HEK293 (cell line): ENCODE results near the gene SRRM5.

Experiments used
- ATF2 ChIP-seq: fragments of 450-650 bp; formaldehyde crosslinking; IDR thresholded peaks from 2 replicates; pipeline ENCODE4 v1.5.1; 2016; ENCODE audit warnings: missing biosample characterization, missing genetic modification characterization, low read depth
- BCL11B ChIP-seq: fragments of 450-650 bp; formaldehyde crosslinking; IDR thresholded peaks from 2 replicates; pipeline ENCODE4 v1.5.1; 2016; ENCODE audit warnings: low read depth, missing biosample characterization, missing genetic modification characterization
- ELK4 ChIP-seq: IDR thresholded peaks from 2 replicates; pipeline ENCODE4 v1.6.1; 2011; ENCODE audit warnings: mild to moderate bottlenecking, low read depth, low read length, borderline replicate concordance
- HOXD13 ChIP-seq: sonication (generic); formaldehyde crosslinking; IDR thresholded peaks from 2 replicates; pipeline ENCODE4 v1.8.0; 2022; ENCODE audit warnings: missing genetic modification reagents, borderline replicate concordance
- PRDM4 ChIP-seq: fragments of 450-650 bp; formaldehyde crosslinking; IDR thresholded peaks from 2 replicates; pipeline ENCODE4 v1.5.1; 2017; ENCODE audit warnings: missing biosample characterization, missing genetic modification characterization
- REST ChIP-seq: fragments of 450-650 bp; formaldehyde crosslinking; IDR thresholded peaks from 2 replicates; pipeline ENCODE4 v1.5.1; 2016; ENCODE audit warnings: missing biosample characterization, missing genetic modification characterization
- SCRT2 ChIP-seq: fragments of 450-650 bp; formaldehyde crosslinking; IDR thresholded peaks from 2 replicates; pipeline ENCODE4 v1.5.1; 2016; ENCODE audit warnings: missing biosample characterization, missing genetic modification characterization
- SP2 ChIP-seq: fragments of 450-650 bp; formaldehyde crosslinking; IDR thresholded peaks from 2 replicates; pipeline ENCODE4 v1.5.1; 2016; ENCODE audit warnings: missing biosample characterization, missing genetic modification characterization
- WT1 ChIP-seq: fragments of 450-650 bp; formaldehyde crosslinking; IDR thresholded peaks from 2 replicates; pipeline ENCODE4 v1.5.1; 2016; ENCODE audit warnings: missing biosample characterization, missing genetic modification characterization
- ZBTB17 ChIP-seq: fragments of 450-650 bp; formaldehyde crosslinking; IDR thresholded peaks from 2 replicates; pipeline ENCODE4 v1.5.1; 2016; ENCODE audit warnings: missing biosample characterization, missing genetic modification characterization
- ZFP69B ChIP-seq: fragments of 450-650 bp; formaldehyde crosslinking; IDR thresholded peaks from 2 replicates; pipeline ENCODE4 v1.5.1; 2016; ENCODE audit warnings: missing biosample characterization, missing genetic modification characterization
- ZIC2 ChIP-seq: fragments of 450-650 bp; formaldehyde crosslinking; IDR thresholded peaks from 2 replicates; pipeline ENCODE4 v1.5.1; 2016; ENCODE audit warnings: missing biosample characterization, missing genetic modification characterization
- ZNF157 ChIP-seq: fragments of 450-650 bp; formaldehyde crosslinking; IDR thresholded peaks from 2 replicates; pipeline ENCODE4 v1.5.1; 2016; ENCODE audit warnings: missing biosample characterization, missing genetic modification characterization
- ZNF184 ChIP-seq: fragments of 450-650 bp; IDR thresholded peaks from 2 replicates; pipeline ENCODE4 v1.5.1; 2018; ENCODE audit warnings: missing biosample characterization, mild to moderate bottlenecking, missing genetic modification characterization
- ZNF211 ChIP-seq: fragments of 450-650 bp; formaldehyde crosslinking; IDR thresholded peaks from 2 replicates; pipeline ENCODE4 v1.5.1; 2016; ENCODE audit warnings: low read depth, missing biosample characterization, missing genetic modification characterization
- ZNF214 ChIP-seq: fragments of 450-650 bp; formaldehyde crosslinking; IDR thresholded peaks from 2 replicates; pipeline ENCODE4 v1.5.1; 2017; ENCODE audit warnings: missing biosample characterization, mild to moderate bottlenecking, missing genetic modification characterization, borderline replicate concordance
- ZNF239 ChIP-seq: fragments of 450-650 bp; formaldehyde crosslinking; IDR thresholded peaks from 2 replicates; pipeline ENCODE4 v1.5.1; 2016; ENCODE audit warnings: missing biosample characterization, missing genetic modification characterization
- ZNF37A ChIP-seq: fragments of 450-650 bp; IDR thresholded peaks from 2 replicates; pipeline ENCODE4 v1.5.1; 2018; ENCODE audit warnings: missing biosample characterization, missing genetic modification characterization
- ZNF530 ChIP-seq: fragments of 450-650 bp; formaldehyde crosslinking; IDR thresholded peaks from 2 replicates; pipeline ENCODE4 v1.5.1; 2016; ENCODE audit warnings: low read depth, missing biosample characterization, missing genetic modification characterization
- ZNF561 ChIP-seq: fragments of 450-650 bp; IDR thresholded peaks from 2 replicates; pipeline ENCODE4 v1.5.1; 2018; ENCODE audit warnings: missing biosample characterization, missing genetic modification characterization, borderline replicate concordance
- ZNF571 ChIP-seq: fragments of 450-650 bp; formaldehyde crosslinking; IDR thresholded peaks from 2 replicates; pipeline ENCODE4 v1.5.0; 2017; ENCODE audit warnings: missing biosample characterization, missing genetic modification characterization
- ZNF621 ChIP-seq: fragments of 450-650 bp; formaldehyde crosslinking; IDR thresholded peaks from 2 replicates; pipeline ENCODE4 v1.5.1; 2017; ENCODE audit warnings: missing biosample characterization, missing genetic modification characterization
- ZNF623 ChIP-seq: fragments of 450-650 bp; formaldehyde crosslinking; IDR thresholded peaks from 2 replicates; pipeline ENCODE4 v1.5.1; 2016; ENCODE audit warnings: missing biosample characterization, missing genetic modification characterization
- ZNF626 ChIP-seq: fragments of 450-650 bp; sonication (Bioruptor Pico); formaldehyde crosslinking; IDR thresholded peaks from 2 replicates; pipeline ENCODE4 v1.5.1; 2018; ENCODE audit warnings: missing biosample characterization, missing genetic modification characterization, inconsistent platforms
- ZNF629 ChIP-seq: fragments of 450-650 bp; formaldehyde crosslinking; IDR thresholded peaks from 2 replicates; pipeline ENCODE4 v1.5.1; 2017; ENCODE audit warnings: missing biosample characterization, missing genetic modification characterization
- ZNF670 ChIP-seq: fragments of 450-650 bp; formaldehyde crosslinking; IDR thresholded peaks from 2 replicates; pipeline ENCODE4 v1.5.1; 2016; ENCODE audit warnings: missing biosample characterization, missing genetic modification characterization, low read depth
- ZNF677 ChIP-seq: fragments of 450-650 bp; IDR thresholded peaks from 2 replicates; pipeline ENCODE4 v1.5.0; 2018; ENCODE audit warnings: missing biosample characterization, mild to moderate bottlenecking, missing genetic modification characterization, moderate library complexity
- ZNF704 ChIP-seq: fragments of 450-650 bp; formaldehyde crosslinking; IDR thresholded peaks from 2 replicates; pipeline ENCODE4 v1.5.1; 2016; ENCODE audit warnings: missing biosample characterization, missing genetic modification characterization
- ZNF837 ChIP-seq: fragments of 450-650 bp; formaldehyde crosslinking; IDR thresholded peaks from 2 replicates; pipeline ENCODE4 v1.5.1; 2016; ENCODE audit warnings: missing biosample characterization, missing genetic modification characterization
- TF ChIP-seq, protein P1 (sequence below): fragments of 450-650 bp; formaldehyde crosslinking; IDR thresholded peaks from 2 replicates; pipeline ENCODE4 v1.5.1; 2016; ENCODE audit warnings: missing biosample characterization, missing genetic modification characterization

The SRRM5 gene

DNA sequence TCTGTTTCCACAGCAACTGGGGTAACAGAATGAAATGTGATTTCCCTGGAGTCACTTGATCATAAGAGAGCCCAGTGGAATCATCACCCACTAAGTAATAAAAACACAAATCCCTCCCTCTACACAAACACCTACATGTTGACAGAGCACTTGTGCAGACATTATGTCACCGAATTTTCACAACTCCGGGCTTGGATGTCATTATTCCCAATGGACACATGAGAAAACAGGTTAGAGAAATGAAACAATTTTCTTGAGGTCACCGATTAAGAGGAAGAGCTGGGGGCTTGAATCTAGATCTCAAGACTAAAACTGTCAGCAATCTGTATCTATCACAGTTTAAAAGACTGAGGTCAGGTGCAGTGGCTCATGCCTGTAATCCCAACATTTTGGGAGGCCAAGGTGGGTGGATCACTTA is 39.7 kb upstream of the SRRM5 start (continued):
- TF ChIP-seq PRDM4 (peak; percentile 68), ZNF571 (tag by site-specific recombination) (no peak), ZNF623 (tag by site-specific recombination) (0 out of 2 replicates have a peak, but pooled peaks have one; percentile 1), SP2 (tag by site-specific recombination) (peak; percentile 35), HOXD13 (CRISPR knock-in tag) (no peak), ATF2 (tag by site-specific recombination) (peak; percentile 94), BCL11B (tag by site-specific recombination) (no peak), ZIC2 (tag by site-specific recombination) (no peak), ZNF561 (tag by site-specific recombination) (peak; percentile 80), ZNF157 (tag by site-specific recombination) (no peak), REST (tag by site-specific recombination) (no peak), ZNF530 (tag by site-specific recombination) (no peak), WT1 (tag by site-specific recombination) (peak; percentile 98), ZNF214 (tag by site-specific recombination) (no peak), ZNF670 (tag by site-specific recombination) (no peak), ZNF704 (tag by site-specific recombination) (no peak), ZNF629 (tag by site-specific recombination) (peak; percentile 97), ELK4 (no peak), SCRT2 (tag by site-specific recombination) (peak; percentile 98), ZNF621 (0 out of 2 replicates have a peak, but pooled peaks have one; percentile 29), ZBTB17 (tag by site-specific recombination) (peak; percentile 89), ZNF239 (tag by site-specific recombination) (no peak; the same call in 1 of the 2 replicates), ZNF837 (tag by site-specific recombination) (no peak), ZNF37A (tag by site-specific recombination) (no peak), ZNF677 (tag by site-specific recombination) (no peak), ZNF211 (tag by site-specific recombination) (no peak), ZNF184 (tag by site-specific recombination) (peak; percentile 82), ZFP69B (tag by site-specific recombination) (peak; percentile 66; the same call in 1 of the 2 replicates), ZNF626 (no peak)
- TF ChIP-seq, protein P1, sequence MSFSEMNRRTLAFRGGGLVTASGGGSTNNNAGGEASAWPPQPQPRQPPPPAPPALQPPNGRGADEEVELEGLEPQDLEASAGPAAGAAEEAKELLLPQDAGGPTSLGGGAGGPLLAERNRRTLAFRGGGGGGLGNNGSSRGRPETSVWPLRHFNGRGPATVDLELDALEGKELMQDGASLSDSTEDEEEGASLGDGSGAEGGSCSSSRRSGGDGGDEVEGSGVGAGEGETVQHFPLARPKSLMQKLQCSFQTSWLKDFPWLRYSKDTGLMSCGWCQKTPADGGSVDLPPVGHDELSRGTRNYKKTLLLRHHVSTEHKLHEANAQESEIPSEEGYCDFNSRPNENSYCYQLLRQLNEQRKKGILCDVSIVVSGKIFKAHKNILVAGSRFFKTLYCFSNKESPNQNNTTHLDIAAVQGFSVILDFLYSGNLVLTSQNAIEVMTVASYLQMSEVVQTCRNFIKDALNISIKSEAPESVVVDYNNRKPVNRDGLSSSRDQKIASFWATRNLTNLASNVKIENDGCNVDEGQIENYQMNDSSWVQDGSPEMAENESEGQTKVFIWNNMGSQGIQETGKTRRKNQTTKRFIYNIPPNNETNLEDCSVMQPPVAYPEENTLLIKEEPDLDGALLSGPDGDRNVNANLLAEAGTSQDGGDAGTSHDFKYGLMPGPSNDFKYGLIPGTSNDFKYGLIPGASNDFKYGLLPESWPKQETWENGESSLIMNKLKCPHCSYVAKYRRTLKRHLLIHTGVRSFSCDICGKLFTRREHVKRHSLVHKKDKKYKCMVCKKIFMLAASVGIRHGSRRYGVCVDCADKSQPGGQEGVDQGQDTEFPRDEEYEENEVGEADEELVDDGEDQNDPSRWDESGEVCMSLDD (tag by site-specific recombination) = no peak
